Lower lobe of right lung (tissue), 2 donors: Measurements from ENCODE around the gene ZC3H12D. TPM values are rescaled to one million over a fixed set of nuclear protein-coding genes. Genes with fewer than 3 reads are reported as not detected.

Experiments used
- ATAC-seq, 2 donors: fragments of 200-7000 bp; cut with Tn5 transposase; one replicate each; pipeline ENCODE4 v1.9.1; 2020 to 2022; ENCODE audit warnings: mild to moderate bottlenecking in 2 of 2, moderate library complexity in 2 of 2
- DNase-seq: peaks from one replicate; pipeline ENCODE4 v3.0.0-alpha.2; 2020
- H3K27ac ChIP-seq: fragments of 200-600 bp; one replicate; pipeline ENCODE4 v1.8.0; 2022
- H3K27me3 ChIP-seq: fragments of 200-600 bp; one replicate; pipeline ENCODE4 v1.8.0; 2022; ENCODE audit warnings: low read depth
- H3K36me3 ChIP-seq: fragments of 200-600 bp; one replicate; pipeline ENCODE4 v1.8.0; 2022; ENCODE audit warnings: mild to moderate bottlenecking
- H3K4me1 ChIP-seq: fragments of 200-600 bp; one replicate; pipeline ENCODE4 v1.8.0; 2022
- H3K4me3 ChIP-seq: fragments of 200-600 bp; one replicate; pipeline ENCODE4 v1.8.0; 2022; ENCODE audit warnings: mild to moderate bottlenecking
- H3K9me3 ChIP-seq: fragments of 200-600 bp; one replicate; pipeline ENCODE4 v1.8.0; 2022
- intact Hi-C: fragments of 100-400 bp; cut with DNase I; formaldehyde crosslinking; loops from one replicate; pipeline ENCODE4 v1.11.0; 2022
- long read RNA-seq: library from polyadenylated mRNA; unstranded; transcript quantifications from one replicate; pipeline ENCODE4 v2.0.0, GENCODE V29; 2021
- total RNA-seq: library from RNA; stranded (reverse); fragmentation: NEBNext Ultra II Directional; extraction: Animal tissue kit (Norgen Biotek cat#: 25700); gene quantifications from one replicate; pipeline ENCODE4 v1.2.1, GENCODE V29; 2021
- TF ChIP-seq, protein P1 (sequence below): fragments of 200-600 bp; IDR thresholded peaks from one replicate; pipeline ENCODE4 v1.8.0; 2022; ENCODE audit warnings: antibody characterized with exemption, mild to moderate bottlenecking
- donor health status: DM: no; HTN: yes; CAD: no; lungs with severe emphysema.

Gene ZC3H12D
- 2.6 TPM for total RNA-seq
- long read RNA-seq, full-length matches to known transcripts, result 1 of 1 reads
- long read RNA-seq, partial matches to known transcripts, result 0 of 1 reads
- long read RNA-seq, other reads (novel, unspliced or antisense), result 0 of 1 reads

GRCh38 chr6:149484733-149485700 lies at the start of gene ZC3H12D:
ZC3H12D (minus strand) TSS chr6:149485014; CDS start chr6:149474543, 10,471 bp downstream.
- ATAC-seq (peak; percentile 54 to 71), DNase-seq (peak; percentile 69)
- Histone ChIP-seq H3K27me3 (no peaks in the 10 kb centered on the region), H3K36me3 (no peaks in the 10 kb centered on the region), H3K4me3 (peak within 1 kb of the TSS; percentile 28), H3K9me3 (no peaks in the 10 kb centered on the region), H3K27ac (peak within 1 kb of the TSS; percentile 90), H3K4me1 (peaks cover 37% of the 10 kb centered on the region)
- intact Hi-C loops, result no loop called here
- TF ChIP-seq, protein P1, sequence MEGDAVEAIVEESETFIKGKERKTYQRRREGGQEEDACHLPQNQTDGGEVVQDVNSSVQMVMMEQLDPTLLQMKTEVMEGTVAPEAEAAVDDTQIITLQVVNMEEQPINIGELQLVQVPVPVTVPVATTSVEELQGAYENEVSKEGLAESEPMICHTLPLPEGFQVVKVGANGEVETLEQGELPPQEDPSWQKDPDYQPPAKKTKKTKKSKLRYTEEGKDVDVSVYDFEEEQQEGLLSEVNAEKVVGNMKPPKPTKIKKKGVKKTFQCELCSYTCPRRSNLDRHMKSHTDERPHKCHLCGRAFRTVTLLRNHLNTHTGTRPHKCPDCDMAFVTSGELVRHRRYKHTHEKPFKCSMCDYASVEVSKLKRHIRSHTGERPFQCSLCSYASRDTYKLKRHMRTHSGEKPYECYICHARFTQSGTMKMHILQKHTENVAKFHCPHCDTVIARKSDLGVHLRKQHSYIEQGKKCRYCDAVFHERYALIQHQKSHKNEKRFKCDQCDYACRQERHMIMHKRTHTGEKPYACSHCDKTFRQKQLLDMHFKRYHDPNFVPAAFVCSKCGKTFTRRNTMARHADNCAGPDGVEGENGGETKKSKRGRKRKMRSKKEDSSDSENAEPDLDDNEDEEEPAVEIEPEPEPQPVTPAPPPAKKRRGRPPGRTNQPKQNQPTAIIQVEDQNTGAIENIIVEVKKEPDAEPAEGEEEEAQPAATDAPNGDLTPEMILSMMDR, result peak; percentile 41

DNA sequence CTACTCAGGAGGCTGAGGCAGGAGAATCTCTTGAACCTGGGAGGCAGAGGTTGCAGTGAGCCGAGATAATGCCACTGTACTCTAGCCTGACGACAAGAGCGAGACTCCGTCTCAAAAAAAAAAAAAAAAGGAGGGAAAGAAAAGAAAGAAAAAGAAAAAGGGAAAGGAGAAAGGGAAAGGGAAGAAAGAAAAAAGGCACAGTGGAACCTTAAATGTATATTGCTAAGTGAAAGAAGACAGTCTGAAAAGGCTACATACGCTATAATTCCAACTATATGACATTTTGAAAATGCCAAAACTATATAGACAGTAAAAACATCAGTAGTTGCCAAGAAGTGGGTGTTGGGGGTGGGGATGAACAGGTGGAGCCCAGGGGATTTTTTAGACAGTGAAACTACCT lies 44.8 kb upstream of the ZC3H12D start:
- Histone ChIP-seq H3K27me3 (no peaks in the 10 kb centered on the region), H3K4me3 (no peak overlapping the region), H3K36me3 (peaks cover 100% of the 10 kb centered on the region), H3K4me1 (no peaks in the 10 kb centered on the region), H3K9me3 (no peaks in the 10 kb centered on the region), H3K27ac (no peak overlapping the region)
- intact Hi-C loops, result no loop called here
- TF ChIP-seq, protein P1, result no peak
- DNase-seq (no peak), ATAC-seq (no peak)

DNA sequence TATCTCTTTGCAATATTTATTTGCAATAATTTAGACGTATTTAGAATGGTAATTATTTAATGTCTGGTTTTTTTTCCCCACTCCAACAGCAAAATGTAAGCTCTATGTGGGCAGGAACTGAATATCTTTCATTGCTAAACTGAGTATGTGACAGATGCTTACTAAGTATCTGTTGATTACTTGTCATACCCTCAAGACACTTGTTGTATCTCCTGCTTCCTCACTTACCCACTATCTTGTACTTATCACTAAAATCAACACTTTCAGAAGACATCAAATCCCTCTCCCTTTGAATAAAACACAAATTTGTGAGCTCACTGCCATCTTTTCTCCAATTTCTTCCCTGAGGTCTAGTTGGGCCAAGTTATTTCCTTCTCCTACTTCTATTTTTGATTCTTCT lies 30.7 kb upstream of the ZC3H12D start:
- no peaks in the 10 kb centered on the region for H3K9me3 ChIP-seq
- H3K27ac ChIP-seq, result no peak overlapping the region
- ATAC-seq, result no peak
- H3K36me3 ChIP-seq, result peaks cover 50% of the 10 kb centered on the region
- no peak for DNase-seq
- H3K4me3 ChIP-seq, result no peak overlapping the region
- intact Hi-C loops, result no loop called here
- TF ChIP-seq, protein P1, result no peak
- no peaks in the 10 kb centered on the region for H3K4me1 ChIP-seq
- H3K27me3 ChIP-seq, result no peaks in the 10 kb centered on the region

GRCh38 chr6:149513915-149514314 lies 29.1 kb upstream of the ZC3H12D start:
- TF ChIP-seq, protein P1, result no peak
- Histone ChIP-seq H3K4me3 (no peak overlapping the region), H3K27ac (no peak overlapping the region), H3K9me3 (no peaks in the 10 kb centered on the region), H3K36me3 (peaks cover 49% of the 10 kb centered on the region), H3K27me3 (no peaks in the 10 kb centered on the region), H3K4me1 (no peaks in the 10 kb centered on the region)
- intact Hi-C loops, result no loop called here
- no peak for DNase-seq
- ATAC-seq, result peak; percentile 15 to 24

DNA sequence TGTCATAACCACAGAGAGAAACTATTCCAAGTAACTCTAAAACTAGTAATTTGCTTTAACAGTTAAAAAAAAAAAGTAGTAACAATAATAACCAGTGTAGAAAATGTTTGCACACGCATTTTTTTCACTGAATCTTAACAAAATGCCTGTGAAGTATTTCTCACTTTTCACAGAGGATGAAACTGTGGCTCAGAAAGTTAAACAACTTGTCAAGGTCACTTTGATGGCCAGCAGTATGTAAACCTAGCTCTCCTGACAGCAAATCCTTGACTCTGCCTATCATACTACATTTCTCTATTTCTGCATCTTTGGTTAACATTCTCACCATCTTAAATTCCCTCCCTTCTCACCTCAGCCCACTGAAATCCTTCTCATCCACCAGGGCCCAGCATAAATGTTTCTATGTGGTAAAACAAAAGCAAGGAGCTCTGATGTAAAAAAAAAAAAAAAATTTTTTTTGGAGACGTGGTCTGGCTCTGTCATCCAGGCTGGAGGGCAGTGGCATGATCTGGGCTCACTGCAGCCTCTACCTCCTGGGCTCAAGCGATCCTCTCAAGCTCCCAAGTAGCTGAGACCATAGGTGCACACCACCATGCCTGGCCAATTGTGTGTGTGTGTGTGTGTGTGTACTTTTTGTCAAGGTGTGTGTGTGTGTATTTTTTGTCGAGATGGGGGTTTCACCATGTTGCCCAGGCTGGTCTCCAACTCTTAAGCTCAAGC lies 26.1 kb upstream of the ZC3H12D start:
- intact Hi-C loops, result no loop called here
- H3K27ac ChIP-seq, result no peak overlapping the region
- H3K27me3 ChIP-seq, result no peaks in the 10 kb centered on the region
- H3K36me3 ChIP-seq, result peaks cover 45% of the 10 kb centered on the region
- TF ChIP-seq, protein P1, result no peak
- no peaks in the 10 kb centered on the region for H3K9me3 ChIP-seq
- H3K4me1 ChIP-seq, result no peaks in the 10 kb centered on the region
- no peak for ATAC-seq
- no peak for DNase-seq
- no peak overlapping the region for H3K4me3 ChIP-seq
